ENCODE data around the gene BNIPL. TPM values are rescaled to one million over a fixed set of nuclear protein-coding genes. Genes with fewer than 3 reads are reported as not detected.

Gene BNIPL
- total and polyA plus RNA-seq, 2 of the 8 experiments (the other 6 are each of a cell fraction or from before 2014, with no cell fraction given): 2.4 to 3.3 TPM

DNA sequence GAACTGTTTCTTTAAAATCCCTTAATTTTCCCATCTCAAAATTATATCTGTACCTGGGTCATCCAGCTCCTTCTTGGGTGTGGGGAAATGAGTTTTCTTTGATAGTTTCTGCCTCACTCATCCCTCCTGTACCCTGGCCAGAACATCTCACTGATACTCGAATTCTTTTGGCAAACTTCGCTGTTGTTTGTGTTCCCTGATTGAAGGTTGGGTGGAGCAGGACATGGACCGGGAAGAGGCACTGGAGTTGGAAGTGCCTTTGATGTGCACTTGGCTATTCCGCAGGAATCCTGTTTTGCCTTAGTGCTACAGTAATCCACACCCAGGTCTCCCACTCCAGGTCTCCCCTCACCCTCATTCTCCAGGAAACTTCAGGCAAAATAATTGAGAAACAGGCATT is 40.9 kb upstream of the BNIPL start (continued):
- TF ChIP-seq JUND (IDR thresholded peaks at IDR 0.05; ENCODE audit: low read length) (no peak), ASH2L (IDR thresholded peaks at IDR 0.05; ENCODE audit: low read length) (no peak), BACH1 (IDR thresholded peaks at IDR 0.05; ENCODE audit: low read length) (no peak), SUZ12 (IDR thresholded peaks at IDR 0.05; ENCODE audit: low read length) (no peak), NANOG (IDR thresholded peaks at IDR 0.05; ENCODE audit: insufficient read depth, low read depth, low read length, poor library complexity, severe bottlenecking) (no peak), CREB1 (IDR thresholded peaks at IDR 0.05) (no peak)
- TF ChIP-seq, protein P1, sequence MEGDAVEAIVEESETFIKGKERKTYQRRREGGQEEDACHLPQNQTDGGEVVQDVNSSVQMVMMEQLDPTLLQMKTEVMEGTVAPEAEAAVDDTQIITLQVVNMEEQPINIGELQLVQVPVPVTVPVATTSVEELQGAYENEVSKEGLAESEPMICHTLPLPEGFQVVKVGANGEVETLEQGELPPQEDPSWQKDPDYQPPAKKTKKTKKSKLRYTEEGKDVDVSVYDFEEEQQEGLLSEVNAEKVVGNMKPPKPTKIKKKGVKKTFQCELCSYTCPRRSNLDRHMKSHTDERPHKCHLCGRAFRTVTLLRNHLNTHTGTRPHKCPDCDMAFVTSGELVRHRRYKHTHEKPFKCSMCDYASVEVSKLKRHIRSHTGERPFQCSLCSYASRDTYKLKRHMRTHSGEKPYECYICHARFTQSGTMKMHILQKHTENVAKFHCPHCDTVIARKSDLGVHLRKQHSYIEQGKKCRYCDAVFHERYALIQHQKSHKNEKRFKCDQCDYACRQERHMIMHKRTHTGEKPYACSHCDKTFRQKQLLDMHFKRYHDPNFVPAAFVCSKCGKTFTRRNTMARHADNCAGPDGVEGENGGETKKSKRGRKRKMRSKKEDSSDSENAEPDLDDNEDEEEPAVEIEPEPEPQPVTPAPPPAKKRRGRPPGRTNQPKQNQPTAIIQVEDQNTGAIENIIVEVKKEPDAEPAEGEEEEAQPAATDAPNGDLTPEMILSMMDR (IDR thresholded peaks at IDR 0.05; ENCODE audit: control extremely low read depth in 1 of 3, insufficient read depth in 1 of 3, low read depth in 1 of 3, low read length in 3 of 3): no peak

Measured in H1 (cell line).